Loucy (cell line): ENCODE results near the gene CARD19.

Experiments used
- CTCF ChIP-seq: fragments of 200-600 bp; sonication (generic); conservative IDR thresholded peaks from 2 replicates; pipeline ENCODE4 v1.5.1; 2014; ENCODE audit warnings: mild to moderate bottlenecking, antibody characterized with exemption, low read length
- EZH2phosphoT487 ChIP-seq: fragments of 200-600 bp; IDR thresholded peaks from 2 replicates; pipeline ENCODE4 v1.6.1; 2018; ENCODE audit warnings: antibody characterized with exemption, mild to moderate bottlenecking, moderate library complexity, borderline replicate concordance

DNA sequence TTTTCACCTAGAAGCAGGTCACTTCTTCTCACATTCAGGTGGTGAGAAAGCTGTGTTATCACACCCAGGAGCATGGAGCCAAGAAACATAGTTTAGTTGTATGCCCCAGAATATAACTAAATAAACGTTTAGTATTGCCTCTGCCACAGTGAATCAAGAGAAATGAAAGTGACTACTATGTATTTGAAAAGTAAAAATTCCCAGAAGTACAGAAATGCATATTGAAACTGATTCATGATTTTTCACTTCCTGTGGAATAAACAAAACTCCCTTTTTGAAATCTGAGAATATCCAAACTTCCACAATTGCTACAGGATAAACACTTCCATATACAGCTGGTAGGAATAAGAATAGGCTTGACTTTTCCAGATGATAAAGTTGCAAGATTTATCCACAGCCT is 53.3 kb downstream of the CARD19 start:
- TF ChIP-seq EZH2phosphoT487 (no peak), CTCF (no peak)
